ENCODE data around the gene SLIT1. TPM values are rescaled to one million over a fixed set of nuclear protein-coding genes. Genes with fewer than 3 reads are reported as not detected.

SLIT1 gene
- total RNA-seq, 1 donor from 2014 or later = 55.7 TPM

DNA sequence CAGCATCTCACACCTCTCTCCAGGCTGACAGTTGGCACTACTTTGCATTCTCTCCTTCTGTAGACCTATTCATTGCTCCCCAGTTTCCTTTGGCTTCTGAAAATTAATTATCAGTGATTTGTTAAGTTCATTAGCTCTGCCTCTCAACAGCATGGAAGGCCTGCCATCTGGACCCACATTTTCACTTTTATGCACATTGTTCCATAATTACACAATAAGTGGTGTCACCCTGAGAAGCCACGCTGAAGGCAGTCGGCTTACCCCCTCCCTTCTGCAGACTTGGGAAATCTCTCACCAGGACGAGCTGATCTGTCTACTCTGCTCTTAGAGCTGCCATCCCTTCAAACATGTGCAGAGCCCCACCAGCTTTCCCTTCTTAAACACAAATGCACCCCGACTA lies 64.7 kb downstream of the SLIT1 start:
- Mint-ChIP-seq H3K9me3 (no peaks in the 10 kb centered on the region), H3K27ac (no peak overlapping the region), H3K36me3 (peaks cover 3% of the 10 kb centered on the region), H3K4me3 (no peak overlapping the region), H3K4me1 (ENCODE audit: unreplicated experiment) (peaks cover 24% of the 10 kb centered on the region), H3K27me3 (peaks cover 17% of the 10 kb centered on the region)
- TF ChIP-seq CTCF (conservative IDR thresholded peaks at IDR 0.05) = no peak
- DNase-seq (ENCODE audit: extremely low spot score, unreplicated experiment) = no peak

GRCh38 chr10:97120370-97120769 lies 65.4 kb downstream of the SLIT1 start:
- Mint-ChIP-seq H3K36me3 (peaks cover 3% of the 10 kb centered on the region), H3K9me3 (no peaks in the 10 kb centered on the region), H3K27me3 (peaks cover 17% of the 10 kb centered on the region), H3K4me3 (no peak overlapping the region), H3K27ac (no peak overlapping the region), H3K4me1 (ENCODE audit: unreplicated experiment) (peaks cover 24% of the 10 kb centered on the region)
- no peak for DNase-seq (ENCODE audit: extremely low spot score, unreplicated experiment)
- no peak for TF ChIP-seq CTCF (conservative IDR thresholded peaks at IDR 0.05)

GRCh38 chr10:97119058-97119745 lies 66.6 kb downstream of the SLIT1 start:
- H3K36me3 Mint-ChIP-seq = peaks cover 3% of the 10 kb centered on the region
- H3K27ac Mint-ChIP-seq = no peak overlapping the region
- H3K9me3 Mint-ChIP-seq = no peaks in the 10 kb centered on the region
- no peak overlapping the region for H3K4me3 Mint-ChIP-seq
- no peak for DNase-seq (ENCODE audit: extremely low spot score, unreplicated experiment)
- TF ChIP-seq CTCF (conservative IDR thresholded peaks at IDR 0.05) = no peak
- H3K27me3 Mint-ChIP-seq = peaks cover 17% of the 10 kb centered on the region
- peaks cover 18% of the 10 kb centered on the region for H3K4me1 Mint-ChIP-seq (ENCODE audit: unreplicated experiment)

DNA sequence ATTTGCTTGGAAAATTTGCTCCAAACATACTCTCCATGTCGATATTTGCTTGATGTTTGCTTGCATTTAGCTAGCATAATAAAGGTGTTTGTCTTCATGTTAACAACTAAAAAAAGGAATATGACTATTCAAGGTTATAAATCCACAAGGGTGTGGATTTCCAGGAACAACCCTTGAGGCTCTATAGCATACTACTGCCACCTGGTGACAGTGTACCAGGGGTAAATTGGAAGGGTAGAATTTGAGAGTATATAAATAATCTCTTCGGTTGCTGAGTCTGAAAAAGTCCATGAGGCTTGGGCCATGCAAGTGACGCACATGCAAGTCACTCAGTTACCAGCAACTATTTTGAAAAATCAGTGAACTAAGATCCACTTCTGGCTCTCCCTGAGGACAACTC lies 68.4 kb downstream of the SLIT1 start:
- peaks cover 14% of the 10 kb centered on the region for H3K27me3 Mint-ChIP-seq

GRCh38 chr10:97116462-97117162 lies 69.1 kb downstream of the SLIT1 start:
- Mint-ChIP-seq H3K36me3 (peaks cover 3% of the 10 kb centered on the region), H3K27ac (no peak overlapping the region), H3K4me3 (no peak overlapping the region), H3K4me1 (ENCODE audit: unreplicated experiment) (peaks cover 18% of the 10 kb centered on the region), H3K27me3 (peaks cover 11% of the 10 kb centered on the region), H3K9me3 (no peaks in the 10 kb centered on the region)
- DNase-seq (ENCODE audit: extremely low spot score, unreplicated experiment) = no peak
- no peak for TF ChIP-seq CTCF (conservative IDR thresholded peaks at IDR 0.05)

More for the DNA sequence above, 68.4 kb downstream of the SLIT1 start:
- no peak for DNase-seq (ENCODE audit: extremely low spot score, unreplicated experiment)
- Mint-ChIP-seq H3K4me3 (no peak overlapping the region), H3K36me3 (peaks cover 3% of the 10 kb centered on the region), H3K9me3 (no peaks in the 10 kb centered on the region), H3K4me1 (ENCODE audit: unreplicated experiment) (peaks cover 18% of the 10 kb centered on the region), H3K27ac (no peak overlapping the region)
- TF ChIP-seq CTCF (conservative IDR thresholded peaks at IDR 0.05) = peak; percentile 34
